Forelimb muscle (tissue), 1 donor: ENCODE data around the gene ADAMTSL4. TPM values are rescaled to one million over a fixed set of nuclear protein-coding genes. Genes with fewer than 3 reads are reported as not detected.

Source experiments
- DNase-seq: peaks from one replicate; pipeline ENCODE4 v3.0.0-alpha.2; 2013; ENCODE audit warnings: low read depth
- polyA plus RNA-seq: library from polyadenylated mRNA; unstranded; fragments of 120-200 nt; gene quantifications from one replicate; pipeline ENCODE4 v1.2.1, GENCODE V29; 2013; ENCODE audit not compliant: insufficient read length

The ADAMTSL4 gene
- polyA plus RNA-seq, 1 donor, result 52.0 TPM

DNA sequence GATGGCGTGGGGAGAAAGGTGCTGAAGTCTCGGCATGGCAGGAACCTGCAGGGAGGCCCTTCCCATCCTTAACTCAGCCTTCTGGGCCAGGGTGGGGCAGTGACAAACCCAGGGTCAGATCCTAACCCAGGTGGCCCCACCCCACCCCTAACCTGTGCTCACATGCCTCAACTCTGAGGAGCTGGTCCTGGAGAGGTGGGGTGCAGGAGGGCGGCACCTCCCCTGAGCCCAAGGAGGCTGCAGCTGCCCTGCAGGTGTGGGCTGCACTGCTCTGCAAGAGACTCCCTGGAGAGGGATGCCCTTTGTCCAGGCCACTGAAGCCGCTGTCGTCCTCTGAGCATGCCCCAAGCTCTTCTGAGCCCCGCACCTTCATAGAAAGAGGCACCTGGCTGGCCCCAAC, 15.2 kb upstream of the ADAMTSL4 start:
- no peak for DNase-seq

DNA sequence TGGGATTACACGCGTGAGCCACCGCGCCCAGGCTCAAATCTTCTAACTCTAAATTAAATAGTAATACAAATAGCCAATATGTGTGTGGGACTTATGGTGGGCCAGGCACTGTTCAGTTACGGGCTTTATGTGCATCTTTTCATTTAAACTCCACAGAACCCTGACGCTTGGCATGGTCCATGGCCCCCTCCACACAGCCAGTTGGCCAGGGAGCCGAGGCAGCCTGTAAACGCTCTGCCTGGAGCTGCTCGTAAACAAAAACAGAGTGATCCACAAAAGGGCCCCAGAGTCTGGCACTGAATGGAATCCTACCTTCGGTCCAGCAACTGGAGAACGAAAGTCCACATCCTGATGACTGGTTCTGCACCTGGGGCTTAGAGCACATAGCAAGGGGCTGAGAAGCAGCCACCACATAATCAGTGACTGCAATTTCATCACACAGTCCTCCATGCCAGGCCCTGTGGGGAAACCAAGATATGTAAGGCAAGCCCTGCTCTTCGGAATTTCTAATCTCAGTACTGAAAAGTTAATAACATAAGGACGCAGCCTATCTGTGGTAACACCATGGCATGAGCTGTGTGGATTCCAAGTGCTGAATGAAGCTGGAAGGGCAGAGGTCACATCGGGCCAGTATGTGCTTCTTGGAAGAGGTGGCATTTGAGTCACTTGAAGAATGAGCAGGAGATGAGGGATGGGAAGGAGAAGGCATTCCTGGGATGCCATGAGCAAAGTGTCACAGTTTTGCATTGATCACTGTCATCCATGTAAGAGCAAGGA, 13.5 kb upstream of the ADAMTSL4 start:
- no peak for DNase-seq

DNA sequence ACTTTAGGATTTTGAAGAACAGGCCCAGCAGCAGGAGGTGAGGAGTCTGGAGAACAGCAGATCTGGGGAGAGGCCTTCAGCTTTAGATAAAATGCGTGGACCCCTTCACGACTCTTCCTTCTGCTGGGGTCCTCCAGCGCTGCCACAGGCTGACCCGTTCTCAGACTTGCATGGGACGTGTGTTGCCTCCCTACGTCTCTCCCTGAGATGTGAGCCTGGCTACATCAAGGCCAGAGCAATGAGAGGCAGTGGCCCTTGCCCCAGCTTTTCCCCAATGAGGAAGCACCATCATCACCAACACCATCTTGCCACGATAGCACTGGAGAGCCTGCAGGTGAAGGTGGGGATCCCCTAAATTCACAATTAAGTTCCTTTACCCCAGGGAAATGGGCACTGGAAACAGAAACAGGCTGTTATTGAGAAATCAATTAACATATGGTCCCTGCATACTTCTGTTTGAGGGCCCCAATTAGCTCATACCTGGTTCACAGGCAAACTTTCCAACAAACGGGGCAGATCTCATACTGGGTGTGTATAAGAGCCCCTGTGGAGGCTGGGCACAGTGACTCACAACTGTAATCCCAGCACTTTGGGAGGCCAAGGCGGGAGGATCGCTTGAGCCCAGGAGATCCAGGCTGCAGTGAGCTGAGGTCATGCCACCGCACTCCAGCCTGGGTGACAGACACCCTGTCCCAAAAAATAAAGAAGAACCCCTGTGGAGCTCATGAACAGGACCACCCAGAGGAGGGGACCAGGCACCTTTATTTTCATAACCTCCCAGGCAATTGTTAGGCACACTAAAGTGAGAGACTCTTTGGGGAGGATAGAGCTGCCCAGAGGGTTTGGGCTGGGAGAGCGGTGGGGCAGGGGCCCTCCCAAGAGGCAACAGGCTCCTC, 12.1 kb upstream of the ADAMTSL4 start:
- DNase-seq, result no peak

DNA sequence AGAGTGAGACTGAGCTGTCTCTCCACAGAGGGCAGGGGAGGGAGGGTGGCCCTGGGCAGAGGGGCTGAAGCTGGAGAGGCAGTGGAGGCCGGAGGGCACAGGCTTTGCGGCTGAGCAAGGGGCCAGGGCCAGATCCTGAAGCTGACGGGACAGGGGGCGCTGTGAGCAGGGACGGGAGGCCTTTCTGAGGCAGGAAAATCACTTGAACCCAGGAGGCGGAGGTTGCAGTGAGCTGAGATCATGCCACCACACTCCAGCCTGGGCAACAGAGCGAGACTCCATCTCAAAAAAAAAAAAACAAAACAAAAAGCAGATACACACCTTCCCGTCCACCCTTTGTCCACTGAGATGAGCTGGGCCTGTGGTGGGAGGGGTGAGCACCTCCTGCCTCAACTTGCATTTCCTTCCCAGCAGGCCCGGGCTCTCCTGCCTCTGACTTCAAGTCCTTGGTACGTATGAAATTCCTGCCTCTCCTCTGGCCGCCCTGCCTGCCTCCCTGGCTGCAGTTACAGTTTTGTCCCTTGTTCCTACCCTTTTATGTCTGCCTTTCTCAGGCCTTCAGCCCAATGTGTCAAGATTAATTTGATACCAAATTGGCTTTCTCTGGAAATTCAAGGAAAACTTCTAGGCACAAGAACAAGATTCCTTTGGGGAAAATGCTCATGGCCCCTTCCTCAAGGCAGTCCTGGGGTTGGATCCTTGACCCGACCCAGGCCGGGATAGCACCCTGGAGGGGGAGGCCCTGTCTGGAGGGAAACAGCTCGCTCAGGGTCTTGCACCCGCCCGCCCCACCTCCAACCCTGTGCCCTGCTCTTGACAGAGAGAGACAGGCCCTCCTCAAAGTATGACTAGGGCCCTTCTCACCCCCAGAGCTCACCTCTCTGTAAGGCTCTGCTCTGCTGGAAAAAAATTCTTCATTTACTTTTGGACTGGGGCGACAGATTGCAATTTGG, 11.2 kb upstream of the ADAMTSL4 start:
- no peak for DNase-seq

DNA sequence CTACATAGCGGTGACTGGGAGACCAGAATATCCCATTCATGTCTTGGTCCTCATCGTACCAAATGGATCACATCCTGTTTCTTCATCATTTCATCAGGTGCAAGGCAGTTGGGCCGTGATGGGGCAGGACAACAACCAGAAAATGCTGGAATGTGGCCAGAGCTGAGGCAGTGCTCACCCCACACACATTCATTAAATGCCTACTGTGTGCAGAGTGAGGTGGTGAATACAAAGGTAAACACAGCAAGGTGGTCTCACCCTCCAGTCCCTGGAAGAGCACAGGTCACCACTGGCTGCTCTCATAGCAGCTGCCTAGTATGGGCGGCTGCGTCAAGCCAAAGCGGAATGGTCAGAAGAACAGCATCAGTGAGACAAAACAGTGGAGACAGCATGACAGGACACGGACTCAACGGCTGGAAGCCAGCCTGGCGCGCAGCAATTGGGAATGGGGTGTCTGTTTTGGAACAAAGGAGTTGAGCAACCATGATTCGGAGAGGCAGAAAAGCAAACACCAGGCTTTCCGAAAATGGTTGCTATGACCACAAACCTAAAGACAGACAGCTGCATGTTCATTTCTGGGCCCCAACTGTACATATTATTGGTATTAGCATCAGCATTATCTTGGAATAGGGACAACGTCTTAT, 5.6 kb upstream of the ADAMTSL4 start:
- no peak for DNase-seq

DNA sequence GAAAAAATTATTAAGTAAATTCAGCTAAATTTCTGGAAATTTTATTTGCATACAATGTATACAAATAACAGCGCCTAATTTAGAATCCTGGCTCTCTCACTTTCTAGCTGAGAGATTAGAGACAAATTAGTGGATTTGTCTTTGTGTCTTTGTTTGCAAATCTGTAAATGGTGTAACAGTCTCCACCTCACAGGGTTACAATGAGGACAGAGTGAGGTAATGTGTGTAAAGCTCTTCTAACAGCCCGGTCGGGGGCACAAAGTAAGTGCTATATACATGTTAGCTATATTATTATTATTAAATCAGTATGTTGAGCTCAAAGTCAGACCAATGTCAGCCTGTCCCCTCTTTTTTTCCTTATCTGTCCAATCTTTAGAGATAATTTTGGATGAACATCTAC, 5.0 kb upstream of the ADAMTSL4 start:
- DNase-seq, result no peak

DNA sequence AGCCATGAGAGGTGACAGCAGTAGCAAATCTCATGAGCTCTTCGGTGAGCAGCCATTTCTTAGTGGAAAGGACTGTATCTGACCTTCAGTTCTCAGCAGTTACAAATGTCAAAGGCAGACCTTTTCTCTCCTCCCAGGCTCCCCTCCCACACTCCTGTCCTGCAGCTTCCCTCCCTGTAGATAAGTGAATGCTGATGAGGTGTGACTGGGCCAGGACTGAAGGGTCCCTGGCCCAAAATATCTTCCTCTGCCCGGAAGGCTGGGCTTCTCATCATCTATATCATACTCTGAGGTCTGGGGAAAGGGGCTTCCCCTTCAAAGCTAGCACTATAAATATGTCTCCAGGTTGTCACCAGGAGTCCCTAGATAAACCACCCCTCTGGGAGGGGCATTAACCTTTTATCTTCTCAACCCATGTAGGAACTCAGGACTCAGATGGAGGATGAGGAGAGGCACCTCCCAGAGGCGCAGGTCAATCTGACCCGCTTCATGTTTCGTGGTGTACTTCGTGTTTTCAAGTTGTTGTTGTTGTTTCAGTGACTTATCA, 3.6 kb upstream of the ADAMTSL4 start:
- no peak for DNase-seq

DNA sequence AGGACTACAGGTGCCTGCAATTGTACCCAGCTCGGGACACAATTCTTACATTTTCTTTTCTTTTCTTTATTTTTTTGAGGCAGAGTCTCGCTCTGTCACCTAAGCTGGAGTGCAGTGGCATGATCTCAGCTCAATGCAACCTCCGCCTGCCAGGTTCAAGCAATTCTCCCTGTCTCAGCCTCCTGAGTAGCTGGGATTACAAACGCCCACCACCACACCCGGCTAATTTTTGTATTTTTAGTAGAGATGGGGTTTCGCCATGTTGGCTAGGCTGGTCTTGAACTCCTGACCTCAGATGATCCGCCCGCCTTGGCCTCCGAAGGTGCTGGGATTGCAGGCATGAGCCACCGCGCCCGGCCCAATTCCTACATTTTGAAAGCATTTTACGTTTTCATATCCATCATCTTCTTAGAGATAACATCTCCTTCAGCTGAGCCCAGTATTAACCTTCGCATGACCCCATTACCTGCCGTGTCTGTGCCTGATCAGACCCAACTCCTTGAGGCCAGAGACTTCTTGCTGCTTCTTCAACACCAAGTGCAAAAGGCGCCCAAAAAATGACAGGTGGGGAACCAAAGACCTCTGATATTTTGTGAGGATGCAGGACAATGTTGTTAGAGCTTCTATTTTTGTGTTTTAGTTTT, 2.8 kb upstream of the ADAMTSL4 start:
- no peak for DNase-seq

DNA sequence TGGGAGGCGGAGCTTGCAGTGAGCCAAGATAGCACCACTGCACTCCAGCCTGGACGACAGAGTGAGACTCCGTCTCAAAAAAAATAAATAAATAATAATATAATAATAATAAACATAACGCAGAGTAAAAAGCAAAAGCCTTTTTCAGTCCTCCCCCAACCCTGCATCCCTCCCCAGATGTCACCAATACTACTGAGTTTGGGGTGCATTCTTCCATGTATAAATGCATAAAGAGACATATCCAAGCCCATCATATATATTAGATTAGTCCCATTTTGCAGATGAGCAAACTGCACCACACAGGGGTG, 930 bp upstream of the ADAMTSL4 start:
- DNase-seq, result no peak

DNA sequence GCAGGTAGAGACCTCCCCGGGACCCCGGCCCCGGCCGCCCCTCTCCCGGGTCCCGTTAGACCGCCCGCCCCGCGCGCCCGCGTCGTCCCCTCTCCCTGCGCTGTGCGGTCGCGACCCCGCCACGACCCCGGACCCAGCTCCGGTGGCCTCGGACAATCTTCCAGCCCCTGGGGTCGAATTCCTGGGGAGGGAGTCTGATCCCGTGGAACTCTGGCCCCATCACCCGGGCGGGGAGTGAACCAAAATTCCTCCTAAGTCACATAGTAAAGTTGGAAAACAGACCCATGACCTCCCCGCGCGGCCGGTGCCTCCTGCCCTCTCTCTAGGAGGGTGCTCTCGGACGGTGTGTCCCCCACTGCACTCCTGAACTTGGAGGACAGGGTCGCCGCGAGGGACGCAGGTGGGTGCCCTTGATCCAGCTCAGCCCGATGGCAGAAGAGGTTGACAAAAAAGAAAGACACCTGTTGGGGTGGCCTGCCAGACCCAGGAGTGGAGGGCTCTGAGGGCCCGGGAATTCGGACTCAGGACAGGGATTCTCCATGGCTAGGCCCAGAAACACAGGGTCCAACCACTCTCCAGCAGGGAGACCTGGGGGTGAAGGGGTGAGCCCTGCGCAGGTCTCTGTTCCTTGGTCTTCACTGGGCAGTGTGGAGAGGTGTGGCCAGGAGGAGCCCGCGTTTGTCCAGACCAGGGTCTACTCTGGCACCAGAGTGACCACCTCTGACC, 451 bp downstream of the ADAMTSL4 start:
- DNase-seq, result no peak

DNA sequence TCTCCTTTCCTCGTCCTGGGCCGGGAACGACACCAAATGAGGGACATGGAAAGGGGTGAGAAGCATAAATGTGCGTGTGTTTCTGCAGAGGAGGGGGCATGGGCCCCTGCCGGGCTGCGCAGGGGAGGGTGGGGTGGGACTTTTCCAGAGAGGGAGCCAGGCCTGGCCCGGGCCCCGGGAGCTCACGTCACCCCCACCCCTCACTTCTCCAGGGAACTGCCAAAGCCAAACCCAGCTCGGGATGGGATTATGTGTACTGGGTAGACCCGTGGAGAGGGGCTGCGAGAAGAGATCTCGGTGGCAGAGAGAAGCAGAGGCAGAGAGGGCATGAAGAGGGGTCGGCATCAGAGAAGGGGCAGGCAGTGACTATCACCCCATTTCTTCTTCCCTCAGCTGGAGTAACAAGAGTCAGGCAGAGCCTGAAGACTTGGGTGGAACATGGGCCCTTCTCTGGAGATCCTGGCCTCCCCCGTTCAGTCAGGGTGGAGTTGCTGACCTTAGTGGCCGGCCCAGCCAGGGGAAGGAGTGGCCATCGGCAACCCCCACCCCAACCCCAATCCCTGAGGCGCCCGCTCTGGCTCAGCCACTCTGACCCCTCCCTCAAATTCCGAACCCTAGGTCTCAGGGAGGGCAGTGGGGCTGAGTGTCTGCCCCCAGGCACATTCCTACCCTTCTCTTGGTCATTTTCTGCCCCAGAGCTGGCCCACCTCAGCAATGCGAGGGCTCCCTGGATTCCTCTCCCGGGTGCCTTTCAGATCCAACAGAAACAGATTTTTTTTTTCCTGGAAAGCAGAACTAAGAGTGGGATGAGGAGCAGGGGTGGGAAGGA, 1.2 kb downstream of the ADAMTSL4 start:
- DNase-seq, result no peak

DNA sequence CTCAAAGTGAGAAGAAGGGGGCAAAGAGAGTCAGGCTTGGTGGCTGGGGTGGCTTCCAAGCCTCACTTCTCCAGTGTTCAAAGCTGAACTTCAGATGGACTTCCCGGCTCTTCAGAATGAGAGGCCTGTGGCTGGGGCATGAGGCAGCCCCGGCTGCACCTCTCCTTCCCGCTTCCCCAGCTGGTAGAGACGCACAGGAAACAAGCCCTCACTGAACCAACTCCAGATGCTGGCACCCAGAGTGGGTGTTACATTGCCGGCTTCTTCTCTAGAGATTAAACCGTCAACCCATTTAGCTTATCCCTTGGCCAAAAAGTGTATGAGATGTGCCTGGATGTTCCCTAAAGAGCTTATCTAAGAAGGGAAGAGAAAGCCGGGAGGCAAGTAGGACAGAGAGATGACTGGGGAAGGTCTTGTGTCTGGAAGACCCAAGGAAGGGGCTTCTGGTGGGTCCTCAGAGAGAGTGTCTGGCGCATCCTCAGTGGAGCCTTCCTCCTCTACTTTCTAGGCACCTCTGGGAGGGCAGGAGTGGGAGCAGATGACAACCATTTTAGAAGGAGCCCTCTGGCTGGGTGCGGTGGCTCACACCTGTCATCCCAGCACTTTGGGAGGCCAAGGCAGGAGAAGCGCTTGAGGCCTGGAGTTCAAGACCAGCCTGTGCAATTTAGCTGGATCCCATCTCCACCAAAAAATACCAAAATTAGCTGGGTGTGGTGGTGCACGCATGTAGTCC, 2.0 kb downstream of the ADAMTSL4 start:
- DNase-seq, result no peak

DNA sequence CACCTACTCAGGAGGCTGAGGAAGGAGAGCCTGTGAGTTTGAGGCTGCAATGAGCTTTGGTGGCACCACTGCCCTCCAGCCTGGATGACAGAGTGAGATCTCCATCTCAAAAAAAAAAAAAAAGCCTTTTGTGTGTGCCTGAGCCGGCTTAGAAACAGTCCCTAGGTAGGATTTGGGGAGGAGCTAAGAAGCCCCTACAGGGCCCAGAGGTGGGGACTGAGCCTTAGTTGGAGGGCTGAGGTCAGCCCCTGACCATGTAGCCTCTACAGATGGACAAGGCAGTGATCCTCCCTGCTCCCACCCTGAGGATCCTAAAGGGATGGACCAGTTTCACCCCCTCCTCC, 2.5 kb downstream of the ADAMTSL4 start:
- DNase-seq, result no peak

DNA sequence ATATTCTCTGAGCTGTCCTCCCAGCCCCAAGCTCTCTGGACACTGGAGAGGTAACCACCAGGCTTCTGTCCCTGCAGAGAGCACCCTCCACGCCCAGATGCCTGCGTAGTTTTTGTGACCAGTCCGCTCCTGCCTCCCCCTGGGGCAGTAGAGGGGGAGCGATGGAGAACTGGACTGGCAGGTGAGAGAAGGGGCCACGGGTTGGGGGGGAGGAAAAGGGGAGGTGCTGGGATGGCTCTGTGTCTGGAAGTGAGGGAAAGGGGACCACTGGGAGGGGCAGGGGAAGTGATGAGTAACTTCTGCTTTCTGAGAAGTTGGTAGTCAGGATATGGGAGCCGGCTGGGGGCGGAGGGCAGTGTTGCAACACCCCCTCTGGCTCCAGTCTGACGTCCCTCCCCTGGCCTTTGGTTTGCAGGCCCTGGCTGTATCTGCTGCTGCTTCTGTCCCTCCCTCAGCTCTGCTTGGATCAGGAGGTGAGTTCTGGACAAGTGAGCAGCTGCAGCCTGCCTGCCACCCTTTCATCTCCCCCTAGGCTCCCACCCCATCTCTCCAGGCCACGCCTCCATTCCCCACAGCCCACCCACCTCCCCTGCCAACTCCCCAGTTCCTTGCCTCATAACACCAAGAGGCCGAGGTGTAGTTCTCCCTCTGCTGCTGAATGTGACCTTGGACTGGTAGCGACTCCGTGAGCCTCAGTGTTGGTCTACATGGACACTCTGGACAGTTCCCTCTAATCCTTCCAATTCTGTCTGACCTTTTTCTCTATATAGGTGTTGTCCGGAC, 3.1 kb downstream of the ADAMTSL4 start:
- no peak for DNase-seq

DNA sequence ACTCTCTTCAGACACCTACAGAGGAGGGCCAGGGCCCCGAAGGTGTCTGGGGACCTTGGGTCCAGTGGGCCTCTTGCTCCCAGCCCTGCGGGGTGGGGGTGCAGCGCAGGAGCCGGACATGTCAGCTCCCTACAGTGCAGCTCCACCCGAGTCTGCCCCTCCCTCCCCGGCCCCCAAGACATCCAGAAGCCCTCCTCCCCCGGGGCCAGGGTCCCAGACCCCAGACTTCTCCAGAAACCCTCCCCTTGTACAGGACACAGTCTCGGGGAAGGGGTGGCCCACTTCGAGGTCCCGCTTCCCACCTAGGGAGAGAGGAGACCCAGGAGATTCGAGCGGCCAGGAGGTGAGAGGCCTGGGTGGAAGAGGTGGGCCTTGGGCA, 3.7 kb downstream of the ADAMTSL4 start:
- no peak for DNase-seq

DNA sequence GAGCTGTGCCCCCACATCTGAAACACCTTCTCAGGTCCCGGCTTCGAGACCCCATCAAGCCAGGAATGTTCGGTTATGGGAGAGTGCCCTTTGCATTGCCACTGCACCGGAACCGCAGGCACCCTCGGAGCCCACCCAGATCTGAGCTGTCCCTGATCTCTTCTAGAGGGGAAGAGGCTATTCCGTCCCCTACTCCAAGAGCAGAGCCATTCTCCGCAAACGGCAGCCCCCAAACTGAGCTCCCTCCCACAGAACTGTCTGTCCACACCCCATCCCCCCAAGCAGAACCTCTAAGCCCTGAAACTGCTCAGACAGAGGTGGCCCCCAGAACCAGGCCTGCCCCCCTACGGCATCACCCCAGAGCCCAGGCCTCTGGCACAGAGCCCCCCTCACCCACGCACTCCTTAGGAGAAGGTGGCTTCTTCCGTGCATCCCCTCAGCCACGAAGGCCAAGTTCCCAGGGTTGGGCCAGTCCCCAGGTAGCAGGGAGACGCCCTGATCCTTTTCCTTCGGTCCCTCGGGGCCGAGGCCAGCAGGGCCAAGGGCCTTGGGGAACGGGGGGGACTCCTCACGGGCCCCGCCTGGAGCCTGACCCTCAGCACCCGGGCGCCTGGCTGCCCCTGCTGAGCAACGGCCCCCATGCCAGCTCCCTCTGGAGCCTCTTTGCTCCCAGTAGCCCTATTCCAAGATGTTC, 4.3 kb downstream of the ADAMTSL4 start:
- DNase-seq, result no peak

DNA sequence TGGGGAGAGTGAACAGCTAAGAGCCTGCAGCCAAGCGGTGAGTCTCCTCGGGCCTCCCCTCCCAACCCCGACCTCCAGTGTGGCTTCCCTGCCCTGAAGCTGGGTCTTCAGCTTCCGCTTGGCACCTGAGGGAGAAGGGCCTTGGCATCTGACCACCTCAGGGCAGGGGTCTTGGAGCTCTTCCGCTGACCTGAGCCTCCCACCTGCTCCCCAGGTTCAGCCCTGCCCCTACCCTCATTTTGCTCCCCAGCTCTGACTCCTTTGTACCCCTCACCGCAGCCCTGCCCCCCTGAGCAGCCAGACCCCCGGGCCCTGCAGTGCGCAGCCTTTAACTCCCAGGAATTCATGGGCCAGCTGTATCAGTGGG, 4.9 kb downstream of the ADAMTSL4 start:
- DNase-seq, result no peak
